ENCODE measurements around the gene RPS6KA2. TPM values are rescaled to one million over a fixed set of nuclear protein-coding genes. Genes with fewer than 3 reads are reported as not detected.

Gene RPS6KA2
- total and polyA plus RNA-seq, 8 donors, result 7.9 to 95.4 (median 22.9) TPM

GRCh38 chr6:166446567-166447065 lies 180.4 kb downstream of the RPS6KA2 start:
- intact Hi-C loops (cut with DNase I), result no loop called here
- Histone ChIP-seq H3K27ac (no peak overlapping the region), H3K9me3 (no peaks in the 10 kb centered on the region), H3K36me3 (peaks cover 0 to 17% (median 3%) of the 10 kb centered on the region in 3 donors), H3K4me3 (no peak overlapping the region), H3K4me1 (no peaks in the 10 kb centered on the region), H3K27me3 (no peaks in the 10 kb centered on the region)
- 93 to 96% methylated on average over 11 of the region's 11 CpGs for whole genome bisulfite sequencing, 2 donors
- no peak for DNase-seq
- TF ChIP-seq CTCF (IDR thresholded peaks at IDR 0.05), result no peak
- no peak for FAIRE-seq
- ATAC-seq, result no peak

- H3K27ac ChIP-seq, result no peak overlapping the region
- H3K4me3 ChIP-seq, result no peak overlapping the region
- no peaks in the 10 kb centered on the region for H3K9me3 ChIP-seq
- ATAC-seq, result no peak
- H3K36me3 ChIP-seq, result peaks cover 0 to 17% (median 3%) of the 10 kb centered on the region in 3 donors
- no peak for TF ChIP-seq CTCF (IDR thresholded peaks at IDR 0.05)
- no peaks in the 10 kb centered on the region for H3K4me1 ChIP-seq
- intact Hi-C loops (cut with DNase I), result no loop called here
- no peak for FAIRE-seq
- no peak for DNase-seq
- no peaks in the 10 kb centered on the region for H3K27me3 ChIP-seq
- WGBS, 2 donors, result 82 to 87% methylated on average over 13 of the region's 13 CpGs
These were observed 180.9 kb downstream of the RPS6KA2 start for GRCh38 chr6:166446146-166446545.

- FAIRE-seq, result no peak
- intact Hi-C loops (cut with DNase I), result no loop called here
- no peaks in the 10 kb centered on the region for H3K27me3 ChIP-seq
- peaks cover 0 to 5% (median 3%) of the 10 kb centered on the region in 3 donors for H3K4me1 ChIP-seq
- no peak overlapping the region for H3K4me3 ChIP-seq
- no peaks in the 10 kb centered on the region for H3K9me3 ChIP-seq
- peaks cover 0 to 17% (median 3%) of the 10 kb centered on the region in 3 donors for H3K36me3 ChIP-seq
- no peak overlapping the region for H3K27ac ChIP-seq
- no peak for DNase-seq
- TF ChIP-seq CTCF (IDR thresholded peaks at IDR 0.05), result no peak
- 91 to 94% methylated on average over 15 of the region's 15 CpGs for WGBS, 2 donors
- ATAC-seq, result no peak
These were observed 182.6 kb downstream of the RPS6KA2 start for GRCh38 chr6:166444446-166444845.

GRCh38 chr6:166443166-166443565 lies 183.9 kb downstream of the RPS6KA2 start:
- no peak for ATAC-seq
- intact Hi-C loops (cut with DNase I), result no loop called here
- no peak for FAIRE-seq
- Histone ChIP-seq H3K4me1 (peaks cover 0 to 5% (median 3%) of the 10 kb centered on the region in 3 donors), H3K27ac (no peak overlapping the region), H3K4me3 (no peak overlapping the region), H3K36me3 (peaks cover 0 to 11% (median 0%) of the 10 kb centered on the region in 3 donors), H3K9me3 (no peaks in the 10 kb centered on the region), H3K27me3 (no peaks in the 10 kb centered on the region)
- no peak for DNase-seq
- TF ChIP-seq CTCF (IDR thresholded peaks at IDR 0.05), result no peak
- WGBS, 2 donors, result 87 to 91% methylated on average over 8 of the region's 8 CpGs

- FAIRE-seq (no peak), ATAC-seq (no peak), DNase-seq (no peak)
- TF ChIP-seq CTCF (IDR thresholded peaks at IDR 0.05), result no peak
- Histone ChIP-seq H3K4me3 (no peak overlapping the region), H3K27ac (no peak overlapping the region), H3K9me3 (no peaks in the 10 kb centered on the region), H3K27me3 (no peaks in the 10 kb centered on the region), H3K4me1 (peaks cover 0 to 5% (median 3%) of the 10 kb centered on the region in 3 donors), H3K36me3 (peaks cover 0 to 10% (median 0%) of the 10 kb centered on the region in 3 donors)
- WGBS, 2 donors, result 85 to 92% methylated on average over 18 of the region's 18 CpGs
- intact Hi-C loops (cut with DNase I), result no loop called here
These were observed 184.8 kb downstream of the RPS6KA2 start for GRCh38 chr6:166442131-166442685.
